ENCODE data around the gene KRT82.
A peak's percentile ranks its signal among the peaks of the same experiment; 100 is the strongest.

The KRT82 gene

GRCh38 chr12:52407918-52408317 lies 1.8 kb upstream of the KRT82 start:
- no peak for DNase-seq

- DNase-seq, result no peak
These were observed 1.2 kb downstream of the KRT82 start for GRCh38 chr12:52404951-52405350.

GRCh38 chr12:52403561-52403960 lies 2.6 kb downstream of the KRT82 start:
- DNase-seq, result no peak

GRCh38 chr12:52402873-52403540 lies 3.1 kb downstream of the KRT82 start:
- no peak for DNase-seq

- no peak for DNase-seq
These were observed 3.8 kb downstream of the KRT82 start for GRCh38 chr12:52402377-52402776.

- no peak for DNase-seq
These were observed 4.2 kb downstream of the KRT82 start for GRCh38 chr12:52401926-52402325.

GRCh38 chr12:52401526-52401925 lies 4.6 kb downstream of the KRT82 start:
- no peak for DNase-seq

- DNase-seq, result no peak
These were observed 5.2 kb downstream of the KRT82 start for GRCh38 chr12:52400906-52401305.

- no peak for DNase-seq
These were observed 6.4 kb downstream of the KRT82 start for GRCh38 chr12:52399756-52400155.

GRCh38 chr12:52398176-52398575 lies 8.0 kb downstream of the KRT82 start:
- DNase-seq, result no peak

GRCh38 chr12:52396656-52397055 lies 9.5 kb downstream of the KRT82 start:
- no peak for DNase-seq

- no peak for DNase-seq
These were observed 10.2 kb downstream of the KRT82 start for GRCh38 chr12:52395761-52396434.

- no peak for DNase-seq
These were observed 11.2 kb downstream of the KRT82 start for GRCh38 chr12:52394836-52395405.

GRCh38 chr12:52392465-52393007 lies 13.6 kb downstream of the KRT82 start:
- DNase-seq, result no peak

GRCh38 chr12:52391618-52392002 lies 14.5 kb downstream of the KRT82 start:
- peak; percentile 2 for DNase-seq

- DNase-seq, result no peak
These were observed 15.2 kb downstream of the KRT82 start for GRCh38 chr12:52390739-52391617.

GRCh38 chr12:52389313-52390207 lies 16.6 kb downstream of the KRT82 start:
- DNase-seq, result no peak

GRCh38 chr12:52387859-52388258 lies 18.3 kb downstream of the KRT82 start:
- no peak for DNase-seq

- DNase-seq, result no peak
These were observed 20.9 kb downstream of the KRT82 start, which contains the start of gene KRT84 for GRCh38 chr12:52385226-52385702. Gene KRT84, minus strand, starts transcription at chr12:52385652. Its CDS starts 67 bp downstream, at chr12:52385585.

- DNase-seq, result no peak
These were observed 22.8 kb downstream of the KRT82 start for GRCh38 chr12:52383331-52383730.

GRCh38 chr12:52382854-52383253 lies 23.3 kb downstream of the KRT82 start:
- DNase-seq, result no peak

- no peak for DNase-seq
These were observed 24.9 kb downstream of the KRT82 start for GRCh38 chr12:52381206-52381605.

Data from NCI-H2227 treated with DMSO at 0.1 percent for 48 hours (cell line).